Naive thymus-derived CD4-positive, alpha-beta T cell (primary cell): ENCODE results near the gene LRP2. TPM values are rescaled to one million over a fixed set of nuclear protein-coding genes. Genes with fewer than 3 reads are reported as not detected.

ENCODE experiments used
- ATAC-seq: fragments of 150-1000 bp; cut with Tn5 transposase; 2 replicates; pipeline ENCODE4 v1.10.0; 2021; ENCODE audit warnings: mild to moderate bottlenecking, moderate library complexity
- CTCF ChIA-PET: fragments of 350-600 bp; sonication (Branson Sonifier 250); formaldehyde crosslinking; loops from one replicate; lab custom pipeline; 2021; ENCODE audit warnings: antibody characterized with exemption; lab: Charles Lee
- POLR2A ChIA-PET: fragments of 350-600 bp; sonication (Branson Sonifier 250); formaldehyde crosslinking; loops from one replicate; lab custom pipeline; 2021; ENCODE audit warnings: antibody characterized with exemption, inconsistent platforms; lab: Charles Lee
- DNase-seq, 9 donors: peaks; one replicate each; pipeline versions ENCODE4 v3.0.0 to v3.0.0-alpha.2; 2020 to 2022; ENCODE audit warnings: mixed read lengths in 1 of 9
- H3K27ac ChIP-seq: one replicate; pipeline ENCODE4 v1.7.0; 2013; ENCODE audit warnings: mild to moderate bottlenecking, low read depth, low read length, moderate library complexity
- H3K27me3 ChIP-seq, 2 donors: one replicate each; pipeline ENCODE4 v1.7.0; 2013; ENCODE audit warnings: low read length in 2 of 2, mild to moderate bottlenecking in 2 of 2, moderate library complexity in 2 of 2; ENCODE audit not compliant: control insufficient read depth in 2 of 2, insufficient read depth in 2 of 2
- H3K36me3 ChIP-seq, 3 experiments: 1 replicate in 2 of 3; 2 replicates in 1 of 3; pipeline ENCODE4 v1.7.0; 2013; ENCODE audit warnings: low read length in 3 of 3, mild to moderate bottlenecking in 3 of 3, moderate library complexity in 1 of 3; ENCODE audit not compliant: insufficient read depth in 3 of 3, control insufficient read depth in 2 of 3
- H3K4me1 ChIP-seq, 2 donors: one replicate each; pipeline ENCODE4 v1.7.0; 2013; ENCODE audit warnings: low read length in 2 of 2, mild to moderate bottlenecking in 2 of 2, moderate library complexity in 1 of 2; ENCODE audit not compliant: control insufficient read depth in 2 of 2, insufficient read depth in 2 of 2
- H3K4me3 ChIP-seq: 2 replicates; pipeline ENCODE4 v1.7.0; 2013; ENCODE audit warnings: mild to moderate bottlenecking, low read length
- H3K9me3 ChIP-seq, 3 experiments: 1 replicate in 2 of 3; 2 replicates in 1 of 3; pipeline ENCODE4 v1.7.0; 2013; ENCODE audit warnings: low read length in 3 of 3; ENCODE audit not compliant: control insufficient read depth in 2 of 3
- H3K27ac Mint-ChIP-seq, 9 donors: one replicate each; pipeline ENCODE4 v1.8.0; 2020 to 2022; ENCODE audit warnings: mixed read lengths in 9 of 9, mild to moderate bottlenecking in 8 of 9, moderate library complexity in 5 of 9, inconsistent platforms in 2 of 9
- H3K27me3 Mint-ChIP-seq, 5 donors: one replicate each; pipeline ENCODE4 v1.8.0; 2021 to 2022; ENCODE audit warnings: mixed read lengths in 5 of 5, mild to moderate bottlenecking in 1 of 5
- H3K36me3 Mint-ChIP-seq, 5 donors: one replicate each; pipeline ENCODE4 v1.8.0; 2020 to 2022; ENCODE audit warnings: mixed read lengths in 5 of 5, mild to moderate bottlenecking in 3 of 5, inconsistent platforms in 1 of 5
- H3K4me1 Mint-ChIP-seq, 7 donors: one replicate each; pipeline ENCODE4 v1.8.0; 2020 to 2022; ENCODE audit warnings: mixed read lengths in 7 of 7, mild to moderate bottlenecking in 3 of 7, inconsistent platforms in 1 of 7
- H3K4me3 Mint-ChIP-seq, 10 donors: one replicate each; pipeline ENCODE4 v1.8.0; 2020 to 2022; ENCODE audit warnings: mild to moderate bottlenecking in 10 of 10, mixed read lengths in 10 of 10, moderate library complexity in 6 of 10, inconsistent platforms in 2 of 10
- H3K9me3 Mint-ChIP-seq, 11 donors: one replicate each; pipeline ENCODE4 v1.8.0; 2020 to 2022; ENCODE audit warnings: mixed read lengths in 11 of 11, mild to moderate bottlenecking in 4 of 11, inconsistent platforms in 1 of 11, moderate library complexity in 1 of 11
- intact Hi-C, 2 donors: fragments of 100-400 bp; cut with micrococcal nuclease; formaldehyde crosslinking; loops; one replicate each; pipeline ENCODE4 v1.15.1; 2023
- polyA plus RNA-seq, 2 donors: library from polyadenylated mRNA; unstranded; fragments of 300-500 nt; fragmentation: Illumina TruSeq; gene quantifications; one replicate each; pipeline ENCODE4 v1.2.3, GENCODE V29; 2021
- total RNA-seq, 6 experiments: library from RNA in 5 of 6; stranded (reverse) in 5 of 6; gene quantifications; 1 replicate in 5 of 6; 2 replicates in 1 of 6; pipeline ENCODE4 v1.2.3 and lab custom pipeline; 2021 to 2026

LRP2 gene
- total and polyA plus RNA-seq, 7 experiments from 2014 or later: 0.15 TPM; not detected in 6

GRCh38 chr2:169291517-169291916 lies 70.8 kb downstream of the LRP2 start:
- Mint-ChIP-seq H3K27me3 (peaks cover 2 to 11% (median 10%) of the 10 kb centered on the region in 5 donors), H3K4me3 (no peak overlapping the region), H3K9me3 (peaks cover 0 to 1% (median 0%) of the 10 kb centered on the region in 11 donors), H3K36me3 (no peaks in the 10 kb centered on the region), H3K27ac (no peak overlapping the region), H3K4me1 (no peaks in the 10 kb centered on the region)
- Histone ChIP-seq H3K27me3 (no peaks in the 10 kb centered on the region), H3K27ac (no peak overlapping the region), H3K36me3 (no peaks in the 10 kb centered on the region), H3K4me1 (no peaks in the 10 kb centered on the region), H3K9me3 (no peaks in the 10 kb centered on the region), H3K4me3 (no peak overlapping the region)
- POLR2A ChIA-PET: no interaction called here
- DNase-seq (no peak), ATAC-seq (no peak)
- CTCF ChIA-PET: no interaction called here
- intact Hi-C loops: no loop called here

DNA sequence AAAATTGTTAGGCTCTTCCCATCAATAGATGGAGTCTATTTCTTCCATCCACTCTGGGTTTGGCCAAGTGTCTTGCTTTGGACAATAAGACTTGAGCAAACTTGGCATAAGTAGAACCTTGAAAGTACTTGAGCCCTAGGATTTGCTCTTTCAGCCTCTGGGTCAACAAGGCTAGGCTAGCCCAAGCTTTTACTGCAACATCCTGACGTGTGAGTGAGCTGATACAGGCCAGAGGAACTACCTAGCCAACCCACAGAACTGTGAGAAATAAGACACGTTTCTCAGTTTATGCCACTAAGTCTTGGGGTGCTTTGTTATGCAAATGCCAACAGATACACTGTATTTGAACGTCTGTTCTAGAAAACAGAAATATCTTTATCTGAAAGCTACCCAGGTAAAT lies 71.9 kb downstream of the LRP2 start:
- no peaks in the 10 kb centered on the region for H3K36me3 Mint-ChIP-seq
- no peak overlapping the region for H3K27ac Mint-ChIP-seq
- intact Hi-C loops: no loop called here
- H3K36me3 ChIP-seq: no peaks in the 10 kb centered on the region
- ChIA-PET CTCF (no interaction called here), POLR2A (no interaction called here)
- no peaks in the 10 kb centered on the region for H3K27me3 ChIP-seq
- ATAC-seq (no peak), DNase-seq (no peak)
- H3K27me3 Mint-ChIP-seq: peaks cover 2 to 15% (median 5%) of the 10 kb centered on the region in 5 donors
- no peaks in the 10 kb centered on the region for H3K4me1 Mint-ChIP-seq
- no peak overlapping the region for H3K4me3 ChIP-seq
- H3K27ac ChIP-seq: no peak overlapping the region
- H3K4me1 ChIP-seq: no peaks in the 10 kb centered on the region
- no peaks in the 10 kb centered on the region for H3K9me3 ChIP-seq
- H3K9me3 Mint-ChIP-seq: peaks cover 0 to 2% (median 0%) of the 10 kb centered on the region in 11 donors
- H3K4me3 Mint-ChIP-seq: no peak overlapping the region

DNA sequence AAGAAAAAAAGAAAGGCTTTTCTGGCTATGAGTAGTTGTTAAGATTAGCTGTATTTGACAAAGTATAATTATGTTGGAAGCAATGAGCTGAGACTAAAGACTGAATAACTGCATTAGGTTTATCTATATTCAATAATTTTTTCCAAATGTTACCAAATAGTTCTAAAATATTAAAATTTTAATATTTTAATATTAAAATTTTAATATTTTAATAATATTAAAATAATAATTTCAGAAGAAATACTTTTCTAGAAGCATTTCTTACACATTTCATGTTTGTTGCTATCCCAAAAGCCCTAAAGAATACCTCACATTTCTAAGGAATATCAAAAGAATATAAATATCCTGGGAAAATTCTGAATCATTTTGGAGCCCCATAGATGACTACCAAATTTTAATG lies 74.7 kb downstream of the LRP2 start:
- ChIA-PET POLR2A (no interaction called here), CTCF (no interaction called here)
- intact Hi-C loops: no loop called here
- Histone ChIP-seq H3K27ac (no peak overlapping the region), H3K9me3 (no peaks in the 10 kb centered on the region), H3K36me3 (no peaks in the 10 kb centered on the region), H3K4me3 (no peak overlapping the region), H3K4me1 (no peaks in the 10 kb centered on the region), H3K27me3 (no peaks in the 10 kb centered on the region)
- DNase-seq (no peak), ATAC-seq (no peak)
- no peaks in the 10 kb centered on the region for H3K36me3 Mint-ChIP-seq
- no peak overlapping the region for H3K27ac Mint-ChIP-seq
- no peaks in the 10 kb centered on the region for H3K4me1 Mint-ChIP-seq
- no peak overlapping the region for H3K4me3 Mint-ChIP-seq
- H3K27me3 Mint-ChIP-seq: peaks cover 2 to 16% (median 12%) of the 10 kb centered on the region in 5 donors
- peaks cover 0 to 2% (median 0%) of the 10 kb centered on the region in 11 donors for H3K9me3 Mint-ChIP-seq

- no peak for ATAC-seq
- CTCF ChIA-PET: no interaction called here
These were observed 75.6 kb downstream of the LRP2 start for GRCh38 chr2:169286624-169287231.

DNA sequence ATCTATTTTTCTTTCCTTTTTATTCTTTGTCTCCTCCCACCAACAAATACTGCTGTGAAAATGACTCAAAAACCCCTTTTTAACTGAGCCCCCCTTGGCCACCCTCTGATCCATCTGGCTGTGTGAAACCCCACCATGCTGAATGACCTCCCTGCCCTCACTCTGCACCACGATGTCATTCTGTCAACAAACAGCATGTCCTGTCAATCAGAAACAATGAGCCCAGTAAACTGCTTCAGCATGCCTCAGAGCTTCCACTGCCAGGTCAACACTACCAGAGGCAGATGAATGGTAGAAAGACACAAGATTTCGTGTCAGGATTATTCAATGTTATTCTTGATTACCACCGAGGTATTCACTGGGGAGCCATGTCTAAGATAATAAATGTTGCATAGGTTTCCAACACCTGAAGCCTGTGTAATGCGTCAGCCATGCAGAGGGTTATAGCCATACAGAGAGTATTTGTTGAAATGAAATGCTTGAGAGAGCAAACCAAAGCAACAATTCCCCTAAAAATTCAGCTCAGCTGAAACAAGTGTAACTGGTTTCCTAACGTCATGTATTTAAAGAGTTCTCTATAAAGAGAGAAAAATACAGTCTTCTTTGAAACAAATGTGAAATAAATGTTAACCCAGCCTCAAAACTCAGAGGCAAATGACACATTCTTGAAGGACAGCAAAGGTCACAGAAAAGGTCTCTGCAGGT lies 76.7 kb downstream of the LRP2 start:
- Histone ChIP-seq H3K27ac (no peak overlapping the region), H3K27me3 (no peaks in the 10 kb centered on the region), H3K4me1 (no peaks in the 10 kb centered on the region), H3K4me3 (no peak overlapping the region), H3K9me3 (no peaks in the 10 kb centered on the region), H3K36me3 (no peaks in the 10 kb centered on the region)
- ATAC-seq: no peak
- peaks cover 0 to 2% (median 0%) of the 10 kb centered on the region in 11 donors for H3K9me3 Mint-ChIP-seq
- H3K36me3 Mint-ChIP-seq: no peaks in the 10 kb centered on the region
- H3K27ac Mint-ChIP-seq: no peak overlapping the region
- DNase-seq: no peak
- POLR2A ChIA-PET: no interaction called here
- intact Hi-C loops: no loop called here
- H3K4me3 Mint-ChIP-seq: no peak overlapping the region
- CTCF ChIA-PET: no interaction called here
- H3K27me3 Mint-ChIP-seq: peaks cover 2 to 19% (median 16%) of the 10 kb centered on the region in 5 donors
- H3K4me1 Mint-ChIP-seq: no peaks in the 10 kb centered on the region

More at GRCh38 chr2:169286624-169287231, 75.6 kb downstream of the LRP2 start:
- intact Hi-C loops: no loop called here
- Histone ChIP-seq H3K9me3 (no peaks in the 10 kb centered on the region), H3K36me3 (no peaks in the 10 kb centered on the region), H3K27me3 (no peaks in the 10 kb centered on the region), H3K4me1 (no peaks in the 10 kb centered on the region), H3K27ac (no peak overlapping the region), H3K4me3 (no peak overlapping the region)
- Mint-ChIP-seq H3K36me3 (no peaks in the 10 kb centered on the region), H3K27ac (no peak overlapping the region), H3K9me3 (peaks cover 0 to 2% (median 0%) of the 10 kb centered on the region in 11 donors), H3K4me1 (no peaks in the 10 kb centered on the region), H3K4me3 (no peak overlapping the region), H3K27me3 (peaks cover 2 to 18% (median 16%) of the 10 kb centered on the region in 5 donors)
- POLR2A ChIA-PET: no interaction called here
- no peak for DNase-seq

GRCh38 chr2:169280502-169280901 lies 81.8 kb downstream of the LRP2 start:
- H3K4me1 Mint-ChIP-seq: no peaks in the 10 kb centered on the region
- no peaks in the 10 kb centered on the region for H3K36me3 ChIP-seq
- no peak overlapping the region for H3K4me3 ChIP-seq
- H3K27me3 ChIP-seq: no peaks in the 10 kb centered on the region
- H3K9me3 Mint-ChIP-seq: no peaks in the 10 kb centered on the region
- H3K4me1 ChIP-seq: no peaks in the 10 kb centered on the region
- H3K27ac Mint-ChIP-seq: no peak overlapping the region
- no peak overlapping the region for H3K4me3 Mint-ChIP-seq
- CTCF ChIA-PET: interaction anchor here (0.6 kb wide), 1 partner anchor 480 kb away, joined by 3 read pairs; no protein-coding TSS in a partner anchor
- H3K36me3 Mint-ChIP-seq: no peaks in the 10 kb centered on the region
- H3K9me3 ChIP-seq: no peaks in the 10 kb centered on the region
- peaks cover 6 to 31% (median 19%) of the 10 kb centered on the region in 5 donors for H3K27me3 Mint-ChIP-seq
- POLR2A ChIA-PET: no interaction called here
- intact Hi-C loops: no loop called here
- ATAC-seq: no peak
- H3K27ac ChIP-seq: no peak overlapping the region
- DNase-seq: no peak
